KMS-11 (cell line): ENCODE measurements around the gene RNF220.

Experiments
- H2AFZ ChIP-seq: fragments of 200-600 bp; sonication (generic); 2 replicates; pipeline ENCODE4 v1.6.1; 2016; ENCODE audit warnings: antibody characterized with exemption, mixed run types, low read depth
- H3K27ac ChIP-seq: fragments of 200-600 bp; sonication (generic); 2 replicates; pipeline ENCODE4 v1.6.1; 2016; ENCODE audit warnings: mild to moderate bottlenecking, mixed run types
- H3K27me3 ChIP-seq: fragments of 200-600 bp; sonication (generic); 2 replicates; pipeline ENCODE4 v1.6.1; 2017; ENCODE audit warnings: mild to moderate bottlenecking, low read depth, mixed run types, moderate library complexity; ENCODE audit not compliant: insufficient read depth
- H3K36me3 ChIP-seq: fragments of 200-600 bp; sonication (generic); 2 replicates; pipeline ENCODE4 v1.6.1; 2017; ENCODE audit warnings: mild to moderate bottlenecking, mixed run types; ENCODE audit not compliant: insufficient read depth
- H3K4me1 ChIP-seq: fragments of 200-600 bp; sonication (generic); 2 replicates; pipeline ENCODE4 v1.6.1; 2016; ENCODE audit warnings: mild to moderate bottlenecking, low read depth, mixed run types; ENCODE audit not compliant: poor library complexity, severe bottlenecking
- H3K4me2 ChIP-seq: fragments of 200-600 bp; sonication (generic); 2 replicates; pipeline ENCODE4 v1.7.0; 2016; ENCODE audit warnings: mild to moderate bottlenecking, mixed run types
- H3K4me3 ChIP-seq: fragments of 200-600 bp; sonication (generic); IDR thresholded peaks from 2 replicates; pipeline ENCODE4 v1.6.1; 2017; ENCODE audit warnings: low read depth, low read length, mixed read lengths; ENCODE audit not compliant: insufficient read depth
- H3K79me2 ChIP-seq: fragments of 200-600 bp; sonication (generic); 2 replicates; pipeline ENCODE4 v1.6.1; 2016; ENCODE audit warnings: low read depth, mixed run types; ENCODE audit not compliant: insufficient read depth
- H3K9ac ChIP-seq: fragments of 200-600 bp; sonication (generic); 2 replicates; pipeline ENCODE4 v1.6.1; 2016; ENCODE audit warnings: mild to moderate bottlenecking, mixed run types
- H4K20me1 ChIP-seq: fragments of 200-600 bp; sonication (generic); 2 replicates; pipeline ENCODE4 v1.6.1; 2016; ENCODE audit warnings: mild to moderate bottlenecking, mixed run types; ENCODE audit not compliant: insufficient read depth
- TF ChIP-seq, protein P1 (sequence below): fragments of 200-600 bp; sonication (generic); conservative IDR thresholded peaks from 2 replicates; pipeline ENCODE4 v1.6.1; 2017; ENCODE audit warnings: low read depth, mild to moderate bottlenecking, antibody characterized with exemption, low read length, moderate library complexity, mixed read lengths

Gene RNF220

DNA sequence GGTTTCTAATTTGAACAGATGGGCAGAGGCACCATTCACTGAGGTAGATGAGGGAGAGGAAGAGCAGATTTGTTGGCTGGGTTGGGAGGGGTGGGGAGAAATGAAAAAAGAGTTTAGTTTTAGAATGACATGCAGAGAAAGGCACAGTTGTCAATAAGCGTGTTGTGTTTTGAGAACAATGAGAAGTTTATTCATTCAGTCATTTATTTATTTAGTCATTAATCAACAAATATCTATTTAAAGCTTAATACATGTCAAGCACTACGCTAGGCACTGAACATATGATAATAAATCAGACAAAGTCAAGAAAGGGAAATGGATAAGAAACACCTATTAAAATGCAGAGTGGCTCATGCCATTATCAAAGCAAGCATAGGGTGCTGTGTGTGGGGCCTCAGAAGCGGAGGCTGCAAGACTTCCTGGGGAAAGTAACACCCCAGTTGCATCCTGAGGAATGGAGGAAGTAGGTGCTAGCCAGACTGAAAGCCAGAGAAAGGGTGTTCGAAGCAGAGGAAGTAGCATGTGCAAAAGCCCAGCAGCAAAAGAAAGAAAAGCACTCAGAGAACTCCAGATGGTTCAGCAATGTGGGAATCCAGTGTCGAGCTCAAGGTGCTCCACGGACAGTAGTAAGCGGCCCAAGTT is 114.1 kb downstream of the RNF220 start:
- no peak overlapping the region for H3K9ac ChIP-seq
- no peak overlapping the region for H2AFZ ChIP-seq
- no peak overlapping the region for H3K4me3 ChIP-seq
- no peak overlapping the region for H3K4me2 ChIP-seq
- no peaks in the 10 kb centered on the region for H3K27me3 ChIP-seq
- H3K4me1 ChIP-seq, result no peaks in the 10 kb centered on the region
- H3K79me2 ChIP-seq, result no peaks in the 10 kb centered on the region
- no peaks in the 10 kb centered on the region for H4K20me1 ChIP-seq
- H3K27ac ChIP-seq, result no peak overlapping the region
- H3K36me3 ChIP-seq, result no peaks in the 10 kb centered on the region
- TF ChIP-seq, protein P1, sequence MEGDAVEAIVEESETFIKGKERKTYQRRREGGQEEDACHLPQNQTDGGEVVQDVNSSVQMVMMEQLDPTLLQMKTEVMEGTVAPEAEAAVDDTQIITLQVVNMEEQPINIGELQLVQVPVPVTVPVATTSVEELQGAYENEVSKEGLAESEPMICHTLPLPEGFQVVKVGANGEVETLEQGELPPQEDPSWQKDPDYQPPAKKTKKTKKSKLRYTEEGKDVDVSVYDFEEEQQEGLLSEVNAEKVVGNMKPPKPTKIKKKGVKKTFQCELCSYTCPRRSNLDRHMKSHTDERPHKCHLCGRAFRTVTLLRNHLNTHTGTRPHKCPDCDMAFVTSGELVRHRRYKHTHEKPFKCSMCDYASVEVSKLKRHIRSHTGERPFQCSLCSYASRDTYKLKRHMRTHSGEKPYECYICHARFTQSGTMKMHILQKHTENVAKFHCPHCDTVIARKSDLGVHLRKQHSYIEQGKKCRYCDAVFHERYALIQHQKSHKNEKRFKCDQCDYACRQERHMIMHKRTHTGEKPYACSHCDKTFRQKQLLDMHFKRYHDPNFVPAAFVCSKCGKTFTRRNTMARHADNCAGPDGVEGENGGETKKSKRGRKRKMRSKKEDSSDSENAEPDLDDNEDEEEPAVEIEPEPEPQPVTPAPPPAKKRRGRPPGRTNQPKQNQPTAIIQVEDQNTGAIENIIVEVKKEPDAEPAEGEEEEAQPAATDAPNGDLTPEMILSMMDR, result no peak

DNA sequence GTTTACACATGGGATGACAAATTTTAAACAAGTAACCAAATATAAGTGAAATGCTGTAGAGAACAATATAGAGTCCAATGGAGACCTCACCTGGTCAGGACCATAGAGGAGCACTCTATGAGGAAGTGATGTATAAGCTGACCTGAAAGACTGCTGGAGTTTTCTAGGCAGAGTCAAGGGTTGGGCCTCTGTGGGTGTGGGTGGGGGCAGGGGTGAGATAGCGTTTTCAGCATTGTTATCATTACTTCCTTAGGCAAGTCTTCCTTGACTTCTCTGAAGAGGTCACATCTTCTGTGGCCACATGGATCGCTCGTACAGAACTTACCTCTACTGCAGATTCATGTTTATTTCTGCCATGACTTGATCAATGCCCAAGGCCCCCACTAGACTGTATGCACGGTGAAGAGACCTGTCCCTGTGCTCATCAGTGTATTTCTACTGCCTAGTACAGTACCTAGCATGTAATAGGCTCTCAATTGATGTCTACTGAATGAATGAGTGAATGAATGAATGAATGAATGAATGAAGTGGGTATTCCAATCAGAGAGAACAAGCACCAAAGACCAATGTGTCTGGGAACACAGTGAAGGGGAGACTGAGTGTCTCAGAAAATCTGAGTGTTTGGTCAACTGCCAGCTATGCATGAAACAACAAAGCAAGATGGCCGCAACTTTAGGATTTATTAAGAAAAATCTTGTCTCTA is 116.5 kb downstream of the RNF220 start:
- Histone ChIP-seq H3K9ac (no peak overlapping the region), H3K27me3 (no peaks in the 10 kb centered on the region), H3K36me3 (no peaks in the 10 kb centered on the region), H3K4me2 (no peak overlapping the region), H3K27ac (no peak overlapping the region), H4K20me1 (no peaks in the 10 kb centered on the region), H2AFZ (no peak overlapping the region), H3K79me2 (no peaks in the 10 kb centered on the region), H3K4me1 (no peaks in the 10 kb centered on the region), H3K4me3 (no peak overlapping the region)
- TF ChIP-seq, protein P1, result no peak

DNA sequence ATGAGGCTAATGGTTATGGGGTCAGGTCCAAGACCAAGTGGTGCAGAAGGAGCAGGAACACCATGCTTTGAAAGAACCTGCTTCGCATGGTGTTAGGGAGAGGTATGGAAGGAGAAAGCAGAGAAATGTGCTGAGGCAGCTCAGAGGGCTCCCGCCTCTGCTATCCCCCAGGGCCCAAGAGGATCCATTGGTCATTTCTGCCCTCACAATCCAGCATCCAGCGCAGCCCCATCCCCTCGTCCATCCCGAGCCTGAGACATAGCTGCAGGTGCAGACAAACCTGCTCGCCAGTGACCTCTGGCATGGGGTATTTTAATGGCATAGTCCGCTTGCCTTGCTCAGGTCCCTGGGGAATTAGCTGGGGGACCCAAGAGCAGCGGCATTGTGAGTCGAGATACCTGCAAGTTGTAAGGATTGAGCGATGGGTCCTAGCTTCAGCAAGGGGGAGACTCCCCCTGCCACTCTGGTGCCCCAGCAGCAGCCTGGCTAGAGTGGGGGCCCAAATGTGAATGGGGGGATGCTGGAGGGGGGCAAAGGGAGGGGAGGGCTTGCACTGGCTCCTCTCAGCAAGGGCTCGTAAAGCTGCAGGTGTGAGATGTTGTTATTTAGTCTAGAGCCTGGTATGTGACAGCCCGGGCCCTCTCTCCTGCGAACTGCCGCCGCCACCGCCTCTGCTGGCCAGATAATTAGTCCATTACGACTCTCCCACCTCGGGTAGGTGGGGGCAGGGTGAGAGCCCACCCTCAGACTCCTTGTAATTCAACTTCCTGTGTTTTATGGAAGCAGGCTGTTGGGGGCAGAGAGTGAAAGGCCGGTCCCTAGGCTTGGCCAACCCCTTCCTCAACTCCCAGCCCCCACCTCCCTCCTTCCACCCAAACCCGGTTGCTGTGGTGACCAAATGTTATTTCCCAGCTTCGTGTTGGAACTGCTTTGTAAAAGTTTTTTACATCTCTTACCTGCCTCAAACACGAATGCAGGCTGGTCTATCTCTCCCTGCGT is 118.8 kb downstream of the RNF220 start:
- Histone ChIP-seq H3K4me3 (no peak overlapping the region), H3K36me3 (no peaks in the 10 kb centered on the region), H2AFZ (no peak overlapping the region), H3K27me3 (no peaks in the 10 kb centered on the region), H3K4me1 (no peaks in the 10 kb centered on the region), H3K79me2 (no peaks in the 10 kb centered on the region), H4K20me1 (no peaks in the 10 kb centered on the region), H3K4me2 (no peak overlapping the region), H3K27ac (no peak overlapping the region), H3K9ac (no peak overlapping the region)
- TF ChIP-seq, protein P1, result no peak

DNA sequence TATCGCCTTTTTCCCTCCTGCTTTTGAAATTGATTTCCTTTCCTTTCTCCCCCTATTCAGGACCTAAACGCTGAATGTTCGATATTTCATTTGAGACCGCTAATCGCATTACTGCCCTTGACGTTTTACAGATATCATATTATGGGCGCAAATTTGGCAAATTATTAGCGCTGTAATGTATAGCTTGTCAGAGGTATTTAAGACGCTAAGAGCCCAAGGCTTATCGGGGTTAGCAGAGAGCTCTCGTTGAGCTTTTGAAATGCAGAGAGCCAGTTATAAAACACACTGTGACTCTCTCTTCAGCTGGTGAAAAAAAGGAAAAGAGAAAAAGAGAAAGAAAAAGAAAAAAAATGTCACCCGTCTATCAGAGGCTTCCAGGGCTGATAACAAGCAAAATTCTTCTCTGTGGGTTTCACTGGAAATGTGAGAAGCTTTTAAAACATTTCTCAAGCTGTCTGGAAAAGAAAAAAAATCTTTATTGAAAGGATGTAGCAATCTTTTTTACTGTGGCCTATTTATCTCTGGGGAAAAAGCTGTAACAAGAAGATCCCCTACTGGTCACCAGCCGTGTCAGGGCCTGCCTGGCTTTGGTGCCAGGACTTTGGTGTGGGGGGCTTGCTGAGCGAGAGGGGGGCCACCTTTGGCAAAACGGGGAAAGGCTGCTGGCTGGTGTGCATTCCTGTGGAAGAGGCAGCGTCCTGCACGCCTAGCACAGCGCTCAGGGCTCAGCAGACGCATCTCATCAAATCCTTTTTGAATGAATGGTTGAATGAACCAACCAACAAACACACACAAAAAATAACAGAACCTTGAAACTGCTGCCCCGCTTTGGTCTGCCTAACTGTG is 119.8 kb downstream of the RNF220 start:
- Histone ChIP-seq H3K27me3 (no peaks in the 10 kb centered on the region), H3K4me1 (no peaks in the 10 kb centered on the region), H4K20me1 (no peaks in the 10 kb centered on the region), H3K36me3 (no peaks in the 10 kb centered on the region), H3K9ac (no peak overlapping the region), H3K4me3 (no peak overlapping the region), H3K4me2 (no peak overlapping the region), H3K27ac (no peak overlapping the region), H3K79me2 (no peaks in the 10 kb centered on the region), H2AFZ (no peak overlapping the region)
- TF ChIP-seq, protein P1, result no peak
